ENCODE measurements around the gene GAGE13. TPM values are rescaled to one million over a fixed set of nuclear protein-coding genes. Genes with fewer than 3 reads are reported as not detected.
"Not testable (repeated sequence)": the region's sequence is repeated elsewhere in the genome, so short reads cannot be mapped to it uniquely, and the experiment has no call there.

Gene GAGE13
- total RNA-seq, 2 experiments from 2014 or later = not detected

DNA sequence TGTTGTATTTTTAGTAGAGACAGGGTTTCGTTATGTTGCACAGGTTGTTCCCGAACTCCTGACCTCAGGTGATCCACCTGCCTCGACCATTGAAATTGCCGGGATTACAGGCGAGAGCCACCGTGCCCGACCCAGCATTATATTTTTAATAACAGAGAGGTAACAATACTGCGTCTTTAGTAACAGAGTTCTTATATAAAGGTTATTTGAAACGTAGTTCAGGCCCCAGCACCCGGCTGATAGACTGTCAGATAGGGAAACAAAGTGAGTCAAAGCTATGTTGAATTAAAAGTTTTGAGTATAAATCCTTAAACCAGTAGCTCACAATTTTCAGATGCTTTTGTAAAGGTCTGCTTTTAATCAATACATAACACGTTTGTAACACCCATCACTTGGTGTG lies 14.8 kb downstream of the GAGE13 start:
- not testable (repeated sequence) for H3K36me3 Mint-ChIP-seq; H3K4me1 Mint-ChIP-seq; ATAC-seq (ENCODE audit: low read depth); DNase-seq; H3K27ac Mint-ChIP-seq; H3K27me3 Mint-ChIP-seq; H3K9me3 Mint-ChIP-seq; H3K4me3 Mint-ChIP-seq
- POLR2A ChIA-PET = interaction anchor here (0.6 kb wide), 1 partner anchor 92 kb away, joined by 5 read pairs; no protein-coding TSS in a partner anchor

Other genes with a start within 250 kb of the GAGE13 start
- 10 to 100 TPM; 27.5 to 27.6 TPM for gene GPKOW, start 207.8 kb upstream of the GAGE13 start, total RNA-seq
- 1 to 10 TPM in 1 of 2 experiments, under 1 TPM in 1; 0.91 to 1.1 TPM for gene MAGIX, start 168.8 kb upstream of the GAGE13 start, total RNA-seq
- gene PLP2, start 159.7 kb upstream of the GAGE13 start, total RNA-seq = 10 to 100 TPM; 47.5 to 50.4 TPM
- 10 to 100 TPM; 16.1 to 16.7 TPM for gene PRICKLE3, start 145.2 kb upstream of the GAGE13 start, total RNA-seq
- 1 to 10 TPM; 2.6 to 3.6 TPM for gene SYP, start 131.4 kb upstream of the GAGE13 start, total RNA-seq
- gene CACNA1F, start 98.2 kb upstream of the GAGE13 start, total RNA-seq = 1 to 10 TPM; 1.7 to 2.2 TPM
- gene CCDC22, start 96.1 kb upstream of the GAGE13 start, total RNA-seq = 10 to 100 TPM; 27.8 to 29.6 TPM
- gene FOXP3, start 66.9 kb upstream of the GAGE13 start, total RNA-seq = 10 to 100 TPM; 23.3 to 23.6 TPM
- gene PPP1R3F, start 61.8 kb upstream of the GAGE13 start, total RNA-seq = 10 to 100 TPM; 12.7 to 13.2 TPM
- not detected for gene GAGE10, start 27.9 kb upstream of the GAGE13 start, total RNA-seq
- not detected for gene GAGE12J, start 9.5 kb upstream of the GAGE13 start, total RNA-seq
- gene GAGE12C, start 200.6 kb downstream of the GAGE13 start, total RNA-seq = not detected
- gene GAGE12D, start 210.2 kb downstream of the GAGE13 start, total RNA-seq = not detected
- not detected for gene GAGE12E, start 219.7 kb downstream of the GAGE13 start, total RNA-seq
- not detected for gene GAGE12F, start 229.3 kb downstream of the GAGE13 start, total RNA-seq
- not detected for gene GAGE12G, start 238.8 kb downstream of the GAGE13 start, total RNA-seq
- gene GAGE12H, start 248.4 kb downstream of the GAGE13 start, total RNA-seq = not detected